PC-3 (cell line): ENCODE results near the gene FBXL15.

Experiments used
- EZH2 ChIP-seq: fragments of 300-600 bp; sonication (generic); IDR thresholded peaks from one replicate; pipeline ENCODE4 v1.6.1; 2017; ENCODE audit warnings: antibody characterized with exemption, mild to moderate bottlenecking, low read length; ENCODE audit not compliant: unreplicated experiment
- TF ChIP-seq, protein P1 (sequence below): fragments of 300-600 bp; sonication (generic); conservative IDR thresholded peaks from 2 replicates; pipeline ENCODE4 v1.5.1; 2017; ENCODE audit warnings: antibody characterized with exemption, low read depth, mild to moderate bottlenecking, low read length

DNA sequence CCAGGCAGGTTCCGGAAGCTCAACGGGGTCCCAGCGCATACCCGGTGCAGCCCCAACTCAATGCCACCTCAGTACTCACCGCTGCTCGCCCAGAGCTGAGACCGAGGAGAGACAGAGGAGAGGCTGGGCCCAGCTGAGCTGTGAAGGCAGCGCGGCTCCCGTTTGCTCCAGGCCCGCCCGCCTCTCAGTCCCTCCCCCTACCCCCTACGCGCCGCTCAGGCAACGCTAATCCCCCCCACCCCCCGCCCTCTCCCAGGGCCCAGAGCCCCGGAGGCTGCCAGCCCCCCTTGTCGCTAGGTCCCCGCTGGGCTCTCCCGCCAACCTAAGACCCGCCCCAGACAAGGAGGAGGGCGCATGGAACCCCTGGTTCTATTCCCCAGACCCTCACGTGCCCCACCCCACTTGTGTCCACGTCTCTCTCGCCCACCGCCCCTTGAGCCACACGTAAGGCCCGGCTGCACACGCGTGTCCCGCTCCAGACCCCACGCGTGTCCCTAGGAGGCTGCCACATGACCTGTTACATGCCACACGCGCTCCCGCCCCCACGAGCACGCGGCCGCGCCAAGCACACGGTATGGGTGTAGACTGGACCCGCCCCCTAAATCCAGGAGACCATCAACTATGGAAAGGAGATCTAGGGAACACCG is 1.9 kb upstream of the FBXL15 start, which contains the start of gene PSD:
- TF ChIP-seq, protein P1, sequence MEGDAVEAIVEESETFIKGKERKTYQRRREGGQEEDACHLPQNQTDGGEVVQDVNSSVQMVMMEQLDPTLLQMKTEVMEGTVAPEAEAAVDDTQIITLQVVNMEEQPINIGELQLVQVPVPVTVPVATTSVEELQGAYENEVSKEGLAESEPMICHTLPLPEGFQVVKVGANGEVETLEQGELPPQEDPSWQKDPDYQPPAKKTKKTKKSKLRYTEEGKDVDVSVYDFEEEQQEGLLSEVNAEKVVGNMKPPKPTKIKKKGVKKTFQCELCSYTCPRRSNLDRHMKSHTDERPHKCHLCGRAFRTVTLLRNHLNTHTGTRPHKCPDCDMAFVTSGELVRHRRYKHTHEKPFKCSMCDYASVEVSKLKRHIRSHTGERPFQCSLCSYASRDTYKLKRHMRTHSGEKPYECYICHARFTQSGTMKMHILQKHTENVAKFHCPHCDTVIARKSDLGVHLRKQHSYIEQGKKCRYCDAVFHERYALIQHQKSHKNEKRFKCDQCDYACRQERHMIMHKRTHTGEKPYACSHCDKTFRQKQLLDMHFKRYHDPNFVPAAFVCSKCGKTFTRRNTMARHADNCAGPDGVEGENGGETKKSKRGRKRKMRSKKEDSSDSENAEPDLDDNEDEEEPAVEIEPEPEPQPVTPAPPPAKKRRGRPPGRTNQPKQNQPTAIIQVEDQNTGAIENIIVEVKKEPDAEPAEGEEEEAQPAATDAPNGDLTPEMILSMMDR, result no peak
- no peak for TF ChIP-seq EZH2
